UCSD-AML1 (cell line): ENCODE measurements around the gene GATAD2A.
A peak's percentile ranks its signal among the peaks of the same experiment; 100 is the strongest.

ENCODE experiments used
- DNase-seq: peaks from one replicate; lab custom pipeline; 2025; ENCODE audit not compliant: unreplicated experiment; lab: John Stamatoyannopoulos, UW

The GATAD2A gene

DNA sequence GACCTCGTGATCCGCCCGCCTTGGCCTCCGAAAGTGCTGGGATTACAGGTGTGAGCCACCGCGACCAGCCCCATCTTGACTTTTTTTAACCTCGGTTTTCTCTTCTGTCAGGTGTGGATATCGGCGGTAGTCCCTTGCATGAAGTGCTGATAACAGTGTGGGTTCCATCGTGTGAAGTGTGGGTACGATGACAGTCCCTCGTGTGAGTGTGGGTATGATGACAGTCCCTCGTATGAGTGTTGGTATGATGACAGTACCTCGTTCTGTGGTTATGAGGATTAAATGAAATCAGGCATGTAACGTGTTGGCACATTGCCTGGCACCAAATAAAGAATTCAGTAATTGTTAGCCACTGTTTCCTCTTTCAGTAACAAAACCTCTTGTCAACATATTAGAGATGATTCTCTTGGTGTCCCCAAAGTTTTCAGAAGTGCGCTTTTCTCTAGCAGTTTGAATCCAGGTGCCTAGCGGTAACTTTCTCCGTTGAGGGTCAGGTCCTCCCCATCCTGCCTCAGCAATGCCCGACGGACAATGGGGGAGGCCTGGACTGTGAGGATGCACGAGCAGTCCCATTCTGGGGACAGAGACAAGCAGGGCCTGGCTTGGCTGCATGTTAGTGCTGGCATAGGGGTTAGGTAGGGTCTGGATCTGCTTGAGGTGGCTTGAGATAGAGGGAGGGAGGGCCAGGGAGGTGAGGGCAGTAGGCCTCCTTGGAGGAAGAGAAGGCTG lies 15.3 kb downstream of the GATAD2A start:
- no peak for DNase-seq

DNA sequence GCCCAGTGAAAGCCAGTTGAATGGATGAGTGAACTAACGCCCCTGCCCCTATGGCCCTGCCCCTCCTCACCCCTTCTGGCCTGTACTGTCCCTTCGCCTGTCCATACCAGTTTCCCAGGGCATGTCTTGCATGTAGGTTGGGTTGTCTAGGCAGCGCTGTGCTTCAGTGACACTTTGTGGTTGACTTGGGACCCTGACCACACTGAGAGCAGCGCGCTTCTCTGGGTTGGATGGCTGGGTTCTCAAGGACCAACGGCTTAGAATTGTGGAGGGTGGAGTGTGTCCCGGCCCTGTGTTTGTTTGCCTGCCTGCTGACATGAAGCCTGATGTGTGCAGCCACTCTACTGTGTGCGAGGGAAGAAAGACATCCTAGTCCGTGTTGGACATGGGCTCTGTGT lies 15.8 kb downstream of the GATAD2A start:
- DNase-seq: no peak

DNA sequence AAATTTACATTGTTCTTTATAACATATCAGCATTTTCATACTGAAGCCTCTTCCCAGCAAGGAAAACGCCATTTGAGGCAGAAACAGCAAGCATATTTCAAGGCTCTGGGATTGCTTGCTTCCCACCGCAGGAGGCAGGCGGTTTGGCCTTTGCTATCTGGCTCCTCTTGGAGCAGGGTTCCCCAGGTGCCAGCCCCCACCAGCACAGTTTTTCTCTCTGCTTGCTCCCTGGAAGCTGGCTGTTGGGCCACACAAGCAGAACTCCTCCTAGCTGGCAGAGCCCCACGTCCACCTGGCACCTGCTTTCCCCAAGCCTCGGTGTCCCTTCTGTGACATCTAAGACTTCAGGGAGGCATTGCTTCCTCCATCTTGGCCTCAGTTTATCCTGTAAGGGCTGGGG lies 16.7 kb downstream of the GATAD2A start:
- DNase-seq: no peak

DNA sequence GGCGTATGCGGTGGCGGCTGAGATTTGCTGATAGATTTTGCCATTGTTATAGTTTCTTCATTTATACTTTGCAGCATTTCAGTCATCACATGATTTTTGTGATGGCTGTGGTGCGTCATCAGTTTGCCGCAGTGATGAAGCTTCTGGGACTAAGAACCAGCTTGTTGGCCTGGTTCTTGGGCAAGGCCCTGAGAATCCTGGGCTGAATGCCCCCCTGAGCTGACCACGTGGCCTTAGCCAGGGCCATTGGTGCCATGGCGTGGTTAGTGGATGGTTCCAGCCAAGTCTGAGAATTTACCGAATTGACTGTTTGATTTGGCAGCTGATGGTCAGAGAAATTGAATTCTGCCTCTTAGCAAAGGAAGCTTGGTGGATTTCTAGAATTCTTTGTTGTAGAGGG lies 17.8 kb downstream of the GATAD2A start:
- DNase-seq: no peak

DNA sequence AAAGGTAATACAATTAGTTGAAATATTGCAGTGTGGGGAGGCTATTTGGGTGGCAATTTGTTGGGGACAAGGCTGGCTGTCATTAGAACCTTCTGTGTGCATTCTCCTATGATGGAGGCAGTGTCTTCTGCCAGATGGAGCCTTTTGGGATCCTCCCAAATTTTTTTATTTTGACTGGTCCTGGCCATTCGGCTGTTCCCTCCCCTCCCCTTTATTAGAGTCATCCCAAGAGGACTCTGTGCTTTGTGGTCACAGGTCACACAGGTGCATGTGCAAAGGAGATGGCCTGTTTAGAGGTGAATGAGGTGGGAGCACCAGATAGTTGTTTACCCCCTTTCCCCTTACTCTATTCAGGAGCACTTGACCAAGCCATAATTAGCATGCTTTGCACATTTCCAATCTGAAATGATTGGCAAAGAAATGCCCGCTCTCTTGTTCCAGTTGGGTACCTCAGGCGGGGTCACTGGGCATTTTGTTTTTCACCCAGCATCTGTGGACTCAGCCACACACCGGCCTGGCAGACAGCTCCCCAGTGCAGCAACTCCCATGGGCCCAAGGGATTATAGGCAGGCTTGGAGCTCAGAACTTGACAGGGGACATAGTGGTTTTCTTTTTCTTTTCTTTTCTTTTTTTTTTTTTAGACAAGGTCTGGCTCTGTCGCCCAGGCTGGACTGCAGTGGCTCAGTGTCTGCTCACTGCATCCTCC lies 19.8 kb downstream of the GATAD2A start:
- DNase-seq: no peak

DNA sequence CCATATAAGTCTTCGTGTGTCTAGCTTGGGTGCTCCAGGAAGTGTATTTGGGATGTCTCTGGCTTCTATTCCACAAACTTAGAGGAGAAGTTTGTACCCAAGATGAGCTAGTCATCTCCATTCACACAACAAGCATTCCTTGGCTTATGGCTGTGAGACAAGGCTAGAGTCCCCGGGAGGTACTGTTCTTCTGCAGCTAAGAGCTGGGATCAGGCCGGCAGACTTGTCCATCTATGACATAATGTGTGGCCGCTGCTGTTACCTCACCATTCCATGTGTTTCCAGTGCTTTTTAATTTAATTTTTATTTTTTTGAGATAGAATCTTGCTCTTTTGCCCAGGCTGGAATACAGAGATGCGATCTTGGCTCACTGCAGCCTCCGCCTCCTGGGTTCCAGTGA lies 20.7 kb downstream of the GATAD2A start:
- no peak for DNase-seq

DNA sequence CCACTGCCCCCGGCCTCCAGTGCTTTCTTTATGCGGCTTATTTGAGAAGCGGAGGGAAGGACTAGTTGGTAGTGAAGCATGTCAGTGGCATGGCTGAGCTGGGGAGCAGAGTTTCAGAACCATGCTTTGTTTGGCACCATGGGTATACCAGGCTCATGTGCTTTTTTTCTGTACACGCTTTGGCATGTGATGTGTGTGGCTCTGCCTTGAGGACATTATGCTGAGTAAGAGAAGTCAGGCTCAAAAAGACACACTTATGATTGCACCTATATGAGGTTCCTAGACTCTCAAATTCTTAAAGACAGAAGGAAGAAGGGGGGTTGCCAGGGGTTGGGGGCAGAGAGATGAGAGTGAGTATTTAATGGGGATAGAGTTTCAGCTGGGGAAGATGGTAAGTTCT lies 21.3 kb downstream of the GATAD2A start:
- no peak for DNase-seq

DNA sequence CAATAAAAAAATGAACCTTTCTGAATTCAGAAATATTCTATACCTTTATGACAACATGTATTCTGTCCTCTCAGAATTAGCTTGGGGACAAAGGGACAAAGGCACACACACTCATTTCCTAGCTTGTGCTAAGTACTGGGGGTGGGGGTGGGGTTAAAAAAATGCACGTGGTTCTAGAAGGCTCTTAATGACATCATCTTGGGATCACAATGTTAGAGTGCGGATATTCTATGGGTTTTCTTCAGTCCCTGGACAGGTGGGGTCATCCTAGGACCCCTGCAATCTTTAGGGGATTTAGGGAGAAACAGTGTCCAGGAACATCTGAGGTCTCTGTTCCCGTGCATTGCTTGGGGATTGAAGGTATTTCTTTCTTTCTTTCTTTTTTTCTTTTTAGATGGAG lies 21.8 kb downstream of the GATAD2A start:
- DNase-seq: no peak

DNA sequence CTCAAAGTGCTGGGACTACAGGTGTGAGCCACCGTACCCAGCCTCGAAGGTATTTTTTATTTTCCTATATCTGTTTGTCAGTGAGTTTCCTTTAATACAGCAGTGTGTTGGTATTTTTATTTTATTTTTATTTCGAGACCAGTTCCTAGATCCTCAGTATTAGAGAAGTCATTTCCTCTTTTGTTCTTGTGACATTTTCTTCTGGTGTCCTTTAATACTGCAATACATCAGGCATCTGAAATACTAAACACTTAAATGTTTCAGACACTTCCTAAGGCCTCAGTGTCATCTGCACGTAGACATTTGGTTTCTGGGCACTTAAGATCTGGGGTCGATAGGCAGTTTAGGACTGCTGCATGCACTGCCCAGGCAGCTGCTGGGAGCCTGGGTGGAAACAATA lies 22.5 kb downstream of the GATAD2A start:
- no peak for DNase-seq

DNA sequence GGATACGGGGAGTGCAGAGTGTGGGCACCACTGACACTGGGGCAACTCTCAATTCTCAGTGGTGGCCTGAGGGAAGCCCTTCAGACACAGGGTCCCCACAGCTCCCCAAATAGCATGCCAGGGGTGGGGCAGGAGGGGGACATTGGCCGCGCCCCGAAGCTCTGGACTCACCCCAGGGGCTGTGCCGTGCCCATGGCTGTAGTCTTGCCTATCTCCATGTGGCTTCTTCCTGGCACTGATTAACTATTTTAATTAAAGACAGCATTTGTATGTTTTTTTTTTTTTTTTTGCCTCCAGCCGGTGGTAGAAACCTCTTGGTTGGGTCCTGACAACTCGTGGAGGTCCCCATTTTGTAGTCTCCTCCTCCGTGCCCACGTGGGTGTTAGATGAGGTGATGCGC lies 23.3 kb downstream of the GATAD2A start:
- DNase-seq: no peak

DNA sequence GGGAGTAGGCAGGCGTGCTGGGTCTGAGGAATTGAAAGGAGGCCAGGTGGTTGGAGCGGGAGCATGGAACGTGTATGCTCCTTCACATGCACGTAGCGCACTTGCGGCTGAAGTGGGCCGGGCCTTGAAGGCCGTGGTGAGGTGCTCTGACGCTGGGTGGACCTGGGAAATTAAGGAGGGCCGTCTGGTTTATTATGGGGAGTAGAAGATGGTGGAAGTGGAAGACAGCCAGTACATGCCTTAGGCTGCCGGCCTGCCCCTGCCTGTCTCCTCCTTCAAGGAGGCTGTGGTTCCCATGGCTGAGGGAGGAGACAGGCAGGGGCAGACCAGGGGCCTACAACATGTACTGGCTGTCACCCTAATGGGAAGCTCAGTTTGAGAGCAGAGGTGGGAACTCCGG lies 23.9 kb downstream of the GATAD2A start:
- no peak for DNase-seq

DNA sequence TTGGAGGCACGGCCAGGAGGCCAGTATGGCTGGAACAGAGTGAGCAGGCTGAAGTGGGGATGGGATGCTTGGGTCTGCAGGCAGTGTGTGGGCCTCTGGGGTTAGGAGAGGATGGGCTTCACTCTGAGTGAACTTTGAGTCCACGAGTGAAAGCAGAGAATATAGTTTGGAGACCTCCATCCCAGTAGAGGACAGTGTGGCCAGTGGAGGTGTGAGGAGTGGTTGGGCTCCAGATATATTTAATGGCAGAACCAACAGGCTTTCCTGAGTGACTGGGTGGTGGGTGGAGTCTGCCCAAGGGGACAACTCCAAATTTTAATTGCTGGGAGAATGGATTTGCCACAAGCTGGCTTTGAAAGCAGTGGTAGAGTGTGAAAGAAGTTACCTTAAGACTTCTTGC lies 27.3 kb downstream of the GATAD2A start:
- DNase-seq: no peak

DNA sequence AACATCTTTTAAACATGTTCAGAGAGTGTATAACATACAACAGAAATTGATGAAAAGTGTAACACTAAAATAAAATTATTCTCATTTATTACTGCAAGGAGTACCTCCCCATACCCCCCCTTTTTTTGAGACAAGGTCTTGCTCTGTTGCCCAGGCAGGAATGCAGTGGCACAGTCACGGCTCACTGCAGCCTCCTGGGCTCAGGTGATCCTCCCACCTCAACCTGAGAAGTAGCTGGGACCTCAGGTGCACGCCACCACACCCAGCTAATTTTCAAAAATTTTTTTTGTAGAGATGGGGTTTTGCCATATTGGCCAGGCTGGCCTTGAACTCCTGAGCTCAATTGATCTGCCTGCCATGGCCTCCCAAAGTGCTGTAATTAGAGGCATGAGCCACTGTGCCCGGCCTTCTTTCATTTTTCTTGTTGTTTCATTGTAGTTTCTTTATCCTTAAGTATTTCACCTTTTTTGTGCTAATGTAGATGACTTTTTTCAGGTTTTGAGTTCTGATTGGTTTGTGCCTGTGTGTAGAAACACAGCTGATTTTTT lies 28.3 kb downstream of the GATAD2A start:
- DNase-seq: no peak

DNA sequence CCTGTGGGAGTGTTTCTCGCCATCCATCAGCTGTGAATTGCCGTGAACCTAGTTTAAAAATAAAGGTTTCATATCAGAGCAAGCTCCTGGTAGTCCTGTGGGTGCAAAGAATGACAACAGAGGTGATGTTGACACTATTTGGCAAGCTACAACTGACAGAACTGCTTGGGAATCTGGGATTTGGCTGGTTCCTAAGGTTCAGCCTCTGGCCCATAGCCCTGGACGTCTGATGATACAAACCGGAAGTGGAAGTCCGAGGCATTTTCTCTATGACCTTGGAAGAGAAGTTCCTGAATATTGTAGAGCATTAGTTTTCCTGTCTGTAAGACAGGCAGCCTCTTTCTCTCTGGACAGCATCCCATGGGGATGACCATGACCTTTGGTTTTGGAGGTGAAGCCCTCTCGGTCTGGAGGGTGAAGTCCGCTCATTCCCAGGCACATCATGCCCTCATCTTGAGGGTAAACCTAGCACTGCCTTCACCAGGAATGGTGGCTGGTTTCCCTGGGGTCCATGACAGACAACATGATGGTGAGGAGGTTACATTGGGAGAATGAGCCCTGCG lies 29.1 kb downstream of the GATAD2A start:
- no peak for DNase-seq

DNA sequence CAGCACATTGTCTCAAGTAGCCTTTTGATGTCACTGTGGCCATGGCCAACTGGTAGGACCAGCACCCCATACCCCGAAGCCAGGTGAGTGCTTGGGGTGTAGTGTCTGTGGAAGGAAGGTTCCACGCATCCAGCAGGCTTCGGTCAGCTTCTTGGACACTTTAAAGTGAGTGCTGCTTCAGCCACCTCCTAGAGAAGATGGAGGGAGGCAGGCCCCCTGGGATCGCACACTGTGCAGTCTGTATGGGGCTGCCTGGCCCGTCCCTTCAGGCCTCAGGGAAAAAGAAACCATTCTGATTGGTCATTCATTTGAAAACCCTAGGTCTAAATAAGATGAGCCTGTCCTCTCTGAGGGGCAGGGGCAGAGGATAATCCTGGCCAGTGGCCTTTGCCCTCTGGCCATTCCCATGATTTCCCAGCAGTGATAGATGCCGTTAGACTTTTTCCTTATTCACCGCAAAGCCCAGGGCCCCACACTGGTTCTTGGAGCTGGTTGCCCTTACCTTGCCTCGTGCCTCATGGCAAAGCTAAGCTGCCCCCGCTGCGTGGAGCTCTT lies 30.7 kb downstream of the GATAD2A start:
- DNase-seq: no peak

DNA sequence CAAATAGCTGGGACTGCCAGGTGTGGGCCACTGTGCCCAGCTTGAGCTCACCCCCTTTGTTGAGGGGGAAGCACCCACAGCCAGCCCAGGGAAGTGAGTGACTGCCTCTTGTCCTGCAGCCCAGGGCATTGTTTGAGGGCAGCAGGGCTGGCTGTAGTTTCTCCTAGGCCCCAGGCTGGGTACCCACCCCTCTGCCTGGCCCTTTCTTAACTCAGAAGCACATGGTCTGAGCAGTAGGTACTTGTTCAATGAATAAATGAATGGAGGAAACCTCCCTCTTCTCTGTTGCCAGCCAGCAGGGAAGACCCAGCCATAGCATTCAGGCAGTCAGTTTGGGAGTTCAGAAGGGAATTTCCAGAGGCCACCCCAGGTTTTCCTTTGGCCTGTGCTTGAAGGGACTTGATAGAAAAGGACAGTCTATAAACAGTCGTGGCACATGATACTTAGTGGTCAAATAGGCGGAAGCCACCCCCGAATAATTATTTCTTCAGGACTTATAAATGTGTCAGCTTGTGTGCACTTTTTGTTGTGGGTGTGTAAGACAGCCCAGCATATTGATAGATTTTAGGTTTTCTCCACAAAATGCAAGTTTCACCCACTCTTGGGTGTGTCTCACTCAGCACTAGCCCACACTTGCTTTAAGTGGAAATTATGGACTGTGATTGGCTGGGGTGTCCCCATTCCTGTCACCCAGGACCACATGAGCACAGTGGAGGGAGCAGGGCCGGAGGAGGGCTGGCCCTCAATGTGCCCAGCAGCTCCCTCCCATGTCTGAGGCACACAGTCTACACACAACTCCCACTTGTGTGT lies 33.1 kb downstream of the GATAD2A start:
- no peak for DNase-seq

DNA sequence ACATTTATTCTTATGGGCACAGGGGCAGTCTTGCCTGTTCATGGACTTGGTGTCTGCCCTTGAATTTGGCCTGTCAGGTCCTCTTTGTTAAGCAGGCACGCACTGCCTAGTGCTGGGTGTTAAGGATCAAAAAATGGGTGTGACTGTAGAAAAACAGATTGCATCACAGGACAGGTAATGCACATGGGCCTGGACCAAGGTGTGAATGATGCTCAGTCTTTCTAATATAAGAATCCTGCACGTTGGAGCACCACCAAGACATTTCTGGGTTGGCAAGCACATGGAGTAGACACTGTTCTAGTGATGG lies 33.7 kb downstream of the GATAD2A start:
- DNase-seq: no peak

DNA sequence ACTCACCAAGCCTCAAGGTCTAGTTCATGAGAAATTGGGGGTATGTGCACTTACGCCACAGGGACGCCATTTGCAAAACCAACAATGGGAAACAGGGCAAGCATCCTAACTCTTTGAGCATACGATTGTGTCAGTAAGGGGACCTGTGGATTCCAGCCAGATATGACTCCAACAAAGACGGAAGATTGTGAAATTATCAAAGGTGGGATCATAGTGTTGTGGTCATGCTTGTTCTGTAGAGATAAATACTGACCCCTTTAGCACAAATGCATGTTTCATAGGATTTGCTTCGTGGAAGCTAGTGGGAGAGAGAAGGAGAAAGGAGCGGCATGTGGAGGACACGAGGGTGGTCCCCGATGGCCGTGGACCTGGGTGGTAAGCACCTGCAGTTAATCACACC lies 37.8 kb downstream of the GATAD2A start:
- DNase-seq: no peak

DNA sequence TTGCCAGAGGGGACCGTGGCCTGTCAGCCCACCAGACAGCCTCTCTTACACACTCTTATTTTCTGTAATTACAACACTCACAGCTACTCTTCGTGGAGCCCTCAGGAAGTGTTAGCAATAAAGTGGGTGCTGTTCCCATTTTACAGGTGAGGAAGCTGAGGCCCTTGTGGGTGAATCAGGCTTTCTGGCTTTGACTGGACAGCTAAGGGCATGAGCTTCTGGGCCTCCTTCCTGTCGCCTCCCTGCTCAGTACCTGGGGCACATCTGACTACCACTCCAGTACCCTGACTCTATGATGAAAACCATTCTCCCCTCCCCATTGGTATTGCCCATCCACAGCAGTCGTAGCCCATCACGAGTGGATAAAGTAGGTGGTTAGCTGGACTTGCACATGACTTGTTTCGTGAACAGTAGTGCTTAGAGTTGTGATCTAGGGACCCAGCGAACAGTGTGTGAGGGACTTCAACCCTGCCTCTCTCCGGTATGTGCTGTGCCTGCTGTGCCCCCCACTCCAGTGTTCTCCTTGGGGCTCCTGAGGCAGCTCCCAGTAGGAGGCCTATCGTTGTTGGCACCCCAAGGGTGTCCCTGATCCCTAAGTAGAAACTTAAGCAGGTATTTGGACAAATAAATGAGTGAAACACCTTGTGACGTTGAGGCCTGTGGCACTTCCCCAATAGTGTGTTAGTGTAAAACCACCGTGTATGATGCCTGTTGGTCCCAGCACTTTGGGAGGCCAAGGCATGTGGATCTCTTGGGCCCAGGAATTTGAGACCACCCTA lies 38.6 kb downstream of the GATAD2A start:
- DNase-seq: no peak

DNA sequence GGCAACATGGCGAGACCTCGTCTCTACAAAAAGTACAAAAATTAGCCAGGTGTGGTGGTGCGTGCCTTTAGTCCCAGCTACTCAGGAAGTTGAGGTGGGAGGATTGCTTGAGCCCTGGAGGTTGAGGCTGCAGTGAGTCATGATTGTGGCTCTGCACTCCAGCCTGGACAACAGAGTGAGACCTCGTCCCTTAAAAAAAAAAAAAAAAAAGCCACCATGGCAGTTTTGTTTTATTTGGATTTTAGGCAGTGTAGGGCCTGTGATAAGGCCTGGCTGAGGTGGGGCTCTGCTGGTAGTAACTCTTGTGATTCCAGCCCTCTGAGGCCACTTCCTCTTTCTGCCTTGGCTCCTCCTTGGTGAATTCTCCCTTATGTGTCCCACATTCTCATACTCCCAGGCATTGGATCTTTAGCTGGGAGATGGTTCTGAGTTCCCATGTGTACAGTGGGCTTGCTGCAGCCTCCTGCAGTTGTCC lies 39.2 kb downstream of the GATAD2A start:
- peak; percentile 44 for DNase-seq
